B cell (primary cell): ENCODE data around the gene DCAKD. TPM values are rescaled to one million over a fixed set of nuclear protein-coding genes. Genes with fewer than 3 reads are reported as not detected.

ENCODE experiments used
- ATAC-seq: fragments of 200-7000 bp; cut with Tn5 transposase; one replicate; pipeline ENCODE4 v1.10.0; 2021; ENCODE audit warnings: low read depth, mild to moderate bottlenecking, moderate number of reproducible peaks, moderate library complexity
- CTCF ChIA-PET: fragments of 350-600 bp; sonication (Branson Sonifier 250); formaldehyde crosslinking; loops from one replicate; lab custom pipeline; 2021; ENCODE audit warnings: antibody characterized with exemption, inconsistent platforms; lab: Charles Lee
- POLR2A ChIA-PET: fragments of 350-600 bp; sonication (Branson Sonifier 250); formaldehyde crosslinking; loops from one replicate; lab custom pipeline; 2021; ENCODE audit warnings: antibody characterized with exemption; lab: Charles Lee
- DNase-seq: peaks from one replicate; pipeline ENCODE4 v3.0.0; 2013
- H2AFZ ChIP-seq: 2 replicates; pipeline ENCODE4 v1.6.1; 2012; ENCODE audit warnings: mild to moderate bottlenecking, low read depth, low read length; ENCODE audit not compliant: insufficient read depth, poor library complexity, severe bottlenecking
- H3K27ac ChIP-seq, 2 donors: 1 replicate in 1 of 2; 2 replicates in 1 of 2; pipeline ENCODE4 v1.5.1; 2012 to 2013; ENCODE audit warnings: low read length in 2 of 2, mild to moderate bottlenecking in 2 of 2, moderate library complexity in 1 of 2
- H3K27me3 ChIP-seq, 4 experiments: fragments of 200-600 bp in 1 of 4; sonication (generic) in 1 of 4; replicated peaks in 1 of 4; 1 replicate in 2 of 4; 2 replicates in 2 of 4; pipeline versions ENCODE4 v1.6.1 to v1.7.0; 2013 to 2016; ENCODE audit warnings: low read length in 3 of 4, mild to moderate bottlenecking in 2 of 4, mixed read lengths in 1 of 4, moderate library complexity in 1 of 4; ENCODE audit not compliant: insufficient read depth in 4 of 4, control insufficient read depth in 3 of 4; ENCODE audit errors: control extremely low read depth in 1 of 4
- H3K36me3 ChIP-seq, 2 experiments: replicated peaks in 1 of 2; 1 replicate in 1 of 2; 2 replicates in 1 of 2; pipeline versions ENCODE4 v1.6.1 to v1.7.1; 2013; ENCODE audit warnings: low read length in 1 of 2; ENCODE audit not compliant: insufficient read depth in 2 of 2, control insufficient read depth in 1 of 2; ENCODE audit errors: control extremely low read depth in 1 of 2, extremely low read depth in 1 of 2
- H3K4me1 ChIP-seq, 2 donors: fragments of 200-600 bp in 1 of 2; sonication (generic) in 1 of 2; 1 replicate in 1 of 2; 2 replicates in 1 of 2; pipeline versions ENCODE4 v1.5.1 to v1.6.1; 2013 to 2017; ENCODE audit warnings: low read length in 2 of 2; ENCODE audit not compliant: control insufficient read depth in 2 of 2, insufficient read depth in 2 of 2
- H3K4me2 ChIP-seq: replicated peaks from 2 replicates; pipeline ENCODE3; 2012; ENCODE audit warnings: mild to moderate bottlenecking, low read depth, low read length; ENCODE audit not compliant: poor library complexity, severe bottlenecking
- H3K4me3 ChIP-seq, 5 experiments: fragments of 200-600 bp in 1 of 5; sonication (generic) in 1 of 5; 1 replicate in 3 of 5; 2 replicates in 2 of 5; pipeline versions ENCODE4 v1.5.1 to v1.7.0; 2011 to 2016; ENCODE audit warnings: low read length in 4 of 5, mild to moderate bottlenecking in 4 of 5, low read depth in 2 of 5, control low read depth in 1 of 5, moderate library complexity in 1 of 5; ENCODE audit not compliant: insufficient read depth in 1 of 5; ENCODE audit errors: control extremely low read depth in 1 of 5, extremely low read depth in 1 of 5
- H3K79me2 ChIP-seq: fragments of 200-600 bp; sonication (generic); one replicate; pipeline ENCODE4 v1.6.0; 2016; ENCODE audit warnings: low read length; ENCODE audit not compliant: control insufficient read depth, insufficient read depth
- H3K9ac ChIP-seq: fragments of 200-600 bp; sonication (generic); 2 replicates; pipeline ENCODE4 v1.6.1; 2017; ENCODE audit warnings: mild to moderate bottlenecking, low read length, moderate library complexity
- H3K9me3 ChIP-seq, 3 donors: one replicate each; pipeline versions ENCODE4 v1.6.1 to v1.7.1; 2013; ENCODE audit warnings: low read length in 2 of 3; ENCODE audit not compliant: control insufficient read depth in 2 of 3, insufficient read depth in 1 of 3; ENCODE audit errors: control extremely low read depth in 1 of 3
- H4K20me1 ChIP-seq: 2 replicates; pipeline ENCODE4 v1.6.0; 2012; ENCODE audit warnings: mild to moderate bottlenecking, low read length; ENCODE audit not compliant: insufficient read depth, control insufficient read depth, poor library complexity, severe bottlenecking
- H3K27ac Mint-ChIP-seq: one replicate; pipeline ENCODE4 v1.8.0; 2021; ENCODE audit warnings: mixed read lengths
- H3K27me3 Mint-ChIP-seq: one replicate; pipeline ENCODE4 v1.8.0; 2021; ENCODE audit warnings: mixed read lengths
- H3K4me1 Mint-ChIP-seq: one replicate; pipeline ENCODE4 v1.8.0; 2021; ENCODE audit warnings: mixed read lengths
- H3K4me3 Mint-ChIP-seq: one replicate; pipeline ENCODE4 v1.8.0; 2021; ENCODE audit warnings: mixed read lengths
- H3K9me3 Mint-ChIP-seq: one replicate; pipeline ENCODE4 v1.8.0; 2022; ENCODE audit warnings: mixed read lengths; ENCODE audit not compliant: insufficient read depth
- CTCF ChIP-seq: fragments of 200-600 bp; IDR thresholded peaks from one replicate; pipeline ENCODE4 v1.8.0; 2022; ENCODE audit warnings: antibody characterized with exemption, mild to moderate bottlenecking
- EZH2 ChIP-seq: IDR thresholded peaks from 2 replicates; pipeline ENCODE4 v1.6.1; 2012; ENCODE audit warnings: borderline replicate concordance, low read depth, mild to moderate bottlenecking, moderate library complexity, low read length; ENCODE audit not compliant: insufficient read depth, poor library complexity, severe bottlenecking
- WGBS: methylation state at CpG from one replicate; pipeline ENCODE4 v1.1.5; 2013; ENCODE audit warnings: missing lambda C conversion rate; ENCODE audit not compliant: insufficient coverage; 5-methylcytosine and 5-hydroxymethylcytosine counted together
- intact Hi-C: fragments of 100-400 bp; cut with micrococcal nuclease; formaldehyde crosslinking; loops from one replicate; pipeline ENCODE4 v1.10.0; 2022
- polyA plus RNA-seq: library from polyadenylated mRNA; depleted of rRNA; stranded (reverse); fragments of >200 nt; gene quantifications from 2 replicates; pipeline ENCODE4 v1.2.3, GENCODE V29; 2012
- total RNA-seq, 2 donors: library from RNA; stranded (reverse); fragments of 120-200 nt in 1 of 2; gene quantifications; 1 replicate in 1 of 2; 2 replicates in 1 of 2; pipeline versions ENCODE4 v1.2.3 to v1.2.4, GENCODE V29; 2013 to 2022

The DCAKD gene
- total and polyA plus RNA-seq, 2 donors (not counting 1 experiment from before 2014, with no cell fraction given) = 20.6 to 31.5 TPM

- no peaks in the 10 kb centered on the region for H3K9me3 ChIP-seq
- H3K27me3 ChIP-seq = peaks cover 0 to 9% (median 0%) of the 10 kb centered on the region in 4 experiments
- Mint-ChIP-seq H3K4me1 (no peaks in the 10 kb centered on the region), H3K4me3 (no peak overlapping the region), H3K27ac (no peak overlapping the region), H3K27me3 (peaks cover 39% of the 10 kb centered on the region), H3K9me3 (no peaks in the 10 kb centered on the region)
- ATAC-seq (no peak), DNase-seq (no peak)
- no peaks in the 10 kb centered on the region for H3K4me1 ChIP-seq
- TF ChIP-seq EZH2 (no peak), CTCF (no peak)
- H4K20me1 ChIP-seq = no peaks in the 10 kb centered on the region
- no peak overlapping the region for H3K4me2 ChIP-seq
- no peak overlapping the region for H3K27ac ChIP-seq
- H3K79me2 ChIP-seq = no peaks in the 10 kb centered on the region
- no peak overlapping the region for H3K9ac ChIP-seq
- POLR2A ChIA-PET = no interaction called here
- no peaks in the 10 kb centered on the region for H3K36me3 ChIP-seq
- WGBS = 83% methylated on average over 1 of the region's 1 CpG
- CTCF ChIA-PET = interaction anchor here (0.9 to 1.3 kb wide), 2 partner anchors 9 to 480 kb away, joined by 4 to 5 read pairs; no protein-coding TSS in a partner anchor
- H2AFZ ChIP-seq = no peak overlapping the region
- no peak overlapping the region for H3K4me3 ChIP-seq
- intact Hi-C loops = no loop called here
Measured at GRCh38 chr17:45011767-45012166, 39.7 kb downstream of the DCAKD start.

- Histone ChIP-seq H2AFZ (no peak overlapping the region), H3K4me1 (no peaks in the 10 kb centered on the region), H3K36me3 (no peaks in the 10 kb centered on the region), H3K9me3 (no peaks in the 10 kb centered on the region), H3K4me2 (no peak overlapping the region), H3K9ac (no peak overlapping the region), H3K4me3 (no peak overlapping the region), H3K27ac (no peak overlapping the region), H3K79me2 (no peaks in the 10 kb centered on the region), H3K27me3 (peaks cover 0 to 18% (median 2%) of the 10 kb centered on the region in 4 experiments), H4K20me1 (no peaks in the 10 kb centered on the region)
- DNase-seq = no peak
- no peaks in the 10 kb centered on the region for H3K4me1 Mint-ChIP-seq
- H3K27me3 Mint-ChIP-seq = peaks cover 38% of the 10 kb centered on the region
- H3K27ac Mint-ChIP-seq = no peak overlapping the region
- intact Hi-C loops = no loop called here
- ChIA-PET CTCF (no interaction called here), POLR2A (interaction anchor here (0.6 kb wide), 1 partner anchor 18 kb away, joined by 5 read pairs; no protein-coding TSS in a partner anchor)
- no peak for TF ChIP-seq CTCF
- TF ChIP-seq EZH2 = no peak
- 86% methylated on average over 10 of the region's 13 CpGs for WGBS
- no peaks in the 10 kb centered on the region for H3K9me3 Mint-ChIP-seq
- ATAC-seq = no peak
- H3K4me3 Mint-ChIP-seq = no peak overlapping the region
Measured at GRCh38 chr17:45009676-45010467, 41.6 kb downstream of the DCAKD start.
